ENCODE data around the gene TNIP3.

The TNIP3 gene

GRCh38 chr4:121192013-121192412, 27.9 kb upstream of the TNIP3 start:
- H3K36me3 ChIP-seq (ENCODE audit: control insufficient read depth, insufficient read depth, low read length): no peaks in the 10 kb centered on the region
- no peak overlapping the region for H3K27ac ChIP-seq (ENCODE audit: low read depth, low read length, severe bottlenecking)
- H3K4me1 ChIP-seq (ENCODE audit: control insufficient read depth, insufficient read depth, low read length, poor library complexity, severe bottlenecking): no peaks in the 10 kb centered on the region
- no peak overlapping the region for H3K4me3 ChIP-seq (ENCODE audit: extremely low read depth, insufficient read depth, low read length, poor library complexity, severe bottlenecking)
- 83 to 87% methylated on average over 10 of the region's 11 CpGs for WGBS, 2 experiments (ENCODE audit: insufficient coverage in 2 of 2)
- no peaks in the 10 kb centered on the region for H3K9me3 ChIP-seq (ENCODE audit: control insufficient read depth, low read length)

- no peak overlapping the region for H3K4me3 ChIP-seq (ENCODE audit: extremely low read depth, insufficient read depth, low read length, poor library complexity, severe bottlenecking)
- H3K4me1 ChIP-seq (ENCODE audit: control insufficient read depth, insufficient read depth, low read length, poor library complexity, severe bottlenecking): no peaks in the 10 kb centered on the region
- no CpG with 5 or more reads among the region's 1 CpG for WGBS, 2 experiments (ENCODE audit: insufficient coverage in 2 of 2)
- no peaks in the 10 kb centered on the region for H3K9me3 ChIP-seq (ENCODE audit: control insufficient read depth, low read length)
- no peaks in the 10 kb centered on the region for H3K36me3 ChIP-seq (ENCODE audit: control insufficient read depth, insufficient read depth, low read length)
- no peak overlapping the region for H3K27ac ChIP-seq (ENCODE audit: low read depth, low read length, severe bottlenecking)
These were observed 27.2 kb upstream of the TNIP3 start for GRCh38 chr4:121191361-121191760.

DNA sequence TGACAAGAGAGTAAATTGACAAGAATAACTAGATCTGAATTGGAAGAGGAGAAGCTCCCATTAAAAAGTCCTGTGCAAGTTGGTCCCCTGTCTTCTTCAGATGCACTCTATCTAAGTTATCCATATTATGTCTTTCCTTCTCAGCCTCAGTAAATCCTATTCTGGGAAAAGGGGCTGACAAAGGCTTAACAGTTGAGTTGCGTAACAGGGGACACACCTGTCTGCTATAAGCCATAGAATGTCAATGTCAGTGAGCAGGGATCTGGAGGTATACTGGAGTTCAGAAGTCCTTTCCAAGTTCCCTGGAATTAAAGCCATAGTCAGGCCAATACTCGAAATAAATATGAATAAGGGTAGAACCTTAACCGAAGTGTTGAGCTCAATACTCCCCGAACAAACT, 26.3 kb upstream of the TNIP3 start:
- no peaks in the 10 kb centered on the region for H3K36me3 ChIP-seq (ENCODE audit: control insufficient read depth, insufficient read depth, low read length)
- 91 to 100% methylated on average over 2 to 3 of the region's 4 CpGs for WGBS, 2 experiments (ENCODE audit: insufficient coverage in 2 of 2)
- H3K27ac ChIP-seq (ENCODE audit: low read depth, low read length, severe bottlenecking): no peak overlapping the region
- no peaks in the 10 kb centered on the region for H3K4me1 ChIP-seq (ENCODE audit: control insufficient read depth, insufficient read depth, low read length, poor library complexity, severe bottlenecking)
- no peaks in the 10 kb centered on the region for H3K9me3 ChIP-seq (ENCODE audit: control insufficient read depth, low read length)
- H3K4me3 ChIP-seq (ENCODE audit: extremely low read depth, insufficient read depth, low read length, poor library complexity, severe bottlenecking): no peak overlapping the region

- no peaks in the 10 kb centered on the region for H3K4me1 ChIP-seq (ENCODE audit: control insufficient read depth, insufficient read depth, low read length, poor library complexity, severe bottlenecking)
- no peaks in the 10 kb centered on the region for H3K9me3 ChIP-seq (ENCODE audit: control insufficient read depth, low read length)
- WGBS, 2 experiments (ENCODE audit: insufficient coverage in 2 of 2): 80 to 83% methylated on average over 1 to 2 of the region's 3 CpGs
- no peaks in the 10 kb centered on the region for H3K36me3 ChIP-seq (ENCODE audit: control insufficient read depth, insufficient read depth, low read length)
- no peak overlapping the region for H3K27ac ChIP-seq (ENCODE audit: low read depth, low read length, severe bottlenecking)
- no peak overlapping the region for H3K4me3 ChIP-seq (ENCODE audit: extremely low read depth, insufficient read depth, low read length, poor library complexity, severe bottlenecking)
These were observed 25.4 kb upstream of the TNIP3 start for GRCh38 chr4:121189326-121190215.

DNA sequence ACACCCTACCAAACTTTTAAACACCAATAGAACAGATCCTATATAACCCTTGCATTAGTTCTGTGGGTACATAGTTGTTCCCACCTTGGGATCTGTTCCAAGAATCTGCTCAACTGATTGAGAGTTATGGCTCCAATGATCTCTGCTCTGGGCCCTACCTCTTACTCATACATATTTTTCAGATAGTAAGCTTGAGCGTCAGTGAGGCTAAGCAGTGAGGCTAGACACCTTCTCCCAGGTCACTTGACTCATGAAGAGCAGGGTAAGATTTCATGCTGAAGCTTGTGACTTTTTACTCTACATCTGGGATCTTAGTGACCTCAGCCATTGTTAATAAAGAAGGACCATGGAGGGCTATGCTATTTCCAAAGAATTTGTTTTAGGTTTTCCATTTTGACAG, 23.1 kb upstream of the TNIP3 start:
- Histone ChIP-seq H3K27ac (ENCODE audit: low read depth, low read length, severe bottlenecking) (no peak overlapping the region), H3K9me3 (ENCODE audit: control insufficient read depth, low read length) (peaks cover 5% of the 10 kb centered on the region)

GRCh38 chr4:121185960-121186359, 21.8 kb upstream of the TNIP3 start:
- Histone ChIP-seq H3K27ac (ENCODE audit: low read depth, low read length, severe bottlenecking) (no peak overlapping the region), H3K36me3 (ENCODE audit: control insufficient read depth, insufficient read depth, low read length) (no peaks in the 10 kb centered on the region), H3K4me1 (ENCODE audit: control insufficient read depth, insufficient read depth, low read length, poor library complexity, severe bottlenecking) (no peaks in the 10 kb centered on the region), H3K4me3 (ENCODE audit: extremely low read depth, insufficient read depth, low read length, poor library complexity, severe bottlenecking) (no peak overlapping the region), H3K9me3 (ENCODE audit: control insufficient read depth, low read length) (peaks cover 5% of the 10 kb centered on the region)
- WGBS, 2 experiments (ENCODE audit: insufficient coverage in 2 of 2): 78 to 96% methylated on average over 8 to 10 of the region's 10 CpGs

More for the DNA sequence above, 23.1 kb upstream of the TNIP3 start:
- Histone ChIP-seq H3K4me3 (ENCODE audit: extremely low read depth, insufficient read depth, low read length, poor library complexity, severe bottlenecking) (no peak overlapping the region), H3K4me1 (ENCODE audit: control insufficient read depth, insufficient read depth, low read length, poor library complexity, severe bottlenecking) (no peaks in the 10 kb centered on the region), H3K36me3 (ENCODE audit: control insufficient read depth, insufficient read depth, low read length) (no peaks in the 10 kb centered on the region)
- 100% methylated on average over 1 of the region's 1 CpG; no CpG with 5 or more reads in 1 of the 2 experiments for WGBS, 2 experiments (ENCODE audit: insufficient coverage in 2 of 2)

DNA sequence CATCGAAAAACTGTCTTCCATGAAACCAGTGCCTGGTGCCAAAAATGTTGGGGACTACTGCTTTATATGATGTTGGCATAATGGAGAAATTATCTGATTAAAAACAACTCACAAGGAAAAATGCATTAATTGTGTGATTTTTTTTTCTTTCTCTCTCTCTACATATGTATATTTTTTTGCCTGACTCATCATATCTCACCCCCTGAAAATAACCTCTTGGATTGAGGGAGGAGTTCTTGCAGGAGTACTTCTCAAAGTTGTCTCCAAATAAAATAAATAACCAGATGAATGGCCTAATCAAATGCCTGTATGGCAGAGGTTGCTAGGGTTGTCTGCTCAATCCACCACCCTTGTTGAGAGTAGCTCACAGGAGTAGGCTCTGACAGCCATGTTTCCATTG, 19.9 kb upstream of the TNIP3 start:
- Histone ChIP-seq H3K9me3 (ENCODE audit: control insufficient read depth, low read length) (peaks cover 5% of the 10 kb centered on the region), H3K36me3 (ENCODE audit: control insufficient read depth, insufficient read depth, low read length) (no peaks in the 10 kb centered on the region), H3K27ac (ENCODE audit: low read depth, low read length, severe bottlenecking) (no peak overlapping the region), H3K4me3 (ENCODE audit: extremely low read depth, insufficient read depth, low read length, poor library complexity, severe bottlenecking) (no peak overlapping the region), H3K4me1 (ENCODE audit: control insufficient read depth, insufficient read depth, low read length, poor library complexity, severe bottlenecking) (no peaks in the 10 kb centered on the region)
- WGBS, 2 experiments (ENCODE audit: insufficient coverage in 2 of 2): no CpG with 5 or more reads among the region's 1 CpG

DNA sequence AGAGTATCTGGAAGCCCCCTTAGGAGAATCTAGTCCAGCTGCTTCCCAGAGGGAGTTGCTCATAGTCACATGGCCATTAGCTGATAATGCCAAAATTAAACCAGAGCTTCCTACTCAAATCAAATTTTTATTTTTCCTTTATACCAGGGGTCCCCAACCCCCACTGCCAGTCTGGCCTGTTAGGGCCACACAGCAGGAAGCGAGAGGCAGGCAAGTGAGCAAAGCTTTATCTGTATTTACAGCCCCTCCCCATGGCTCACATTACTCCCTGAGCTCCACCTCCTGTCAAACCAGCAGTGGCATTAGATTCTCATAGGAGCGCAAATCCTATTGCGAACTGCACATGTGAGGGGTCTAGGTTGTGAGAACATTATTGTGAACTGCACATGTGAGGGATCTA, 19.2 kb upstream of the TNIP3 start:
- Histone ChIP-seq H3K4me1 (ENCODE audit: control insufficient read depth, insufficient read depth, low read length, poor library complexity, severe bottlenecking) (no peaks in the 10 kb centered on the region), H3K27ac (ENCODE audit: low read depth, low read length, severe bottlenecking) (no peak overlapping the region), H3K9me3 (ENCODE audit: control insufficient read depth, low read length) (peaks cover 5% of the 10 kb centered on the region), H3K36me3 (ENCODE audit: control insufficient read depth, insufficient read depth, low read length) (no peaks in the 10 kb centered on the region), H3K4me3 (ENCODE audit: extremely low read depth, insufficient read depth, low read length, poor library complexity, severe bottlenecking) (no peak overlapping the region)
- 90 to 100% methylated on average over 1 to 3 of the region's 3 CpGs for WGBS, 2 experiments (ENCODE audit: insufficient coverage in 2 of 2)

GRCh38 chr4:121182296-121182695, 18.2 kb upstream of the TNIP3 start:
- Histone ChIP-seq H3K27ac (ENCODE audit: low read depth, low read length, severe bottlenecking) (no peak overlapping the region), H3K4me1 (ENCODE audit: control insufficient read depth, insufficient read depth, low read length, poor library complexity, severe bottlenecking) (no peaks in the 10 kb centered on the region), H3K36me3 (ENCODE audit: control insufficient read depth, insufficient read depth, low read length) (no peaks in the 10 kb centered on the region), H3K9me3 (ENCODE audit: control insufficient read depth, low read length) (peaks cover 5% of the 10 kb centered on the region), H3K4me3 (ENCODE audit: extremely low read depth, insufficient read depth, low read length, poor library complexity, severe bottlenecking) (no peak overlapping the region)
- WGBS, 2 experiments (ENCODE audit: insufficient coverage in 2 of 2): 86 to 88% methylated on average over 3 of the region's 3 CpGs

GRCh38 chr4:121181493-121181892, 17.4 kb upstream of the TNIP3 start:
- H3K36me3 ChIP-seq (ENCODE audit: control insufficient read depth, insufficient read depth, low read length): no peaks in the 10 kb centered on the region
- WGBS, 2 experiments (ENCODE audit: insufficient coverage in 2 of 2): 89 to 100% methylated on average over 1 of the region's 1 CpG

DNA sequence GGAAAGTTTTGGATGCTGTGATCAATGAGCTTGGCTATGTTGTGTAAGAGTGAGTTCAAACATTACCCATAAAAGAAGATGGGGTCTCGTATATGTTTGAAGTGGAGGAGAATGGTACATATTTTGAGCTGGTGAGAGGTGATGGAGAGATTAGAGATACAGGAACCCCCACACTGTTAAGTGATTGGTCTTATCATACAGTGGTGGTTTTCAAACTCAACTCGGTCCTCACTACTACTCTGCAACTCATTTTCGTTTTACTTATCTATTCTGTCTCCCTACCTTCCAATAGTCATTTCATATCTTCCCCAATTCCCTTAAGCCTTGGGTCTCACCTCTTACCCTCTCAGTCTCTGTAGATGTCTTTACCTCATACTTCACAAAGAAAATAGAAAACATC, 16.4 kb upstream of the TNIP3 start:
- no peak overlapping the region for H3K27ac ChIP-seq (ENCODE audit: low read depth, low read length, severe bottlenecking)
- H3K36me3 ChIP-seq (ENCODE audit: control insufficient read depth, insufficient read depth, low read length): no peaks in the 10 kb centered on the region
- peaks cover 5% of the 10 kb centered on the region for H3K9me3 ChIP-seq (ENCODE audit: control insufficient read depth, low read length)
- H3K4me1 ChIP-seq (ENCODE audit: control insufficient read depth, insufficient read depth, low read length, poor library complexity, severe bottlenecking): no peaks in the 10 kb centered on the region
- 69 to 100% methylated on average over 2 of the region's 3 CpGs for WGBS, 2 experiments (ENCODE audit: insufficient coverage in 2 of 2)
- no peak overlapping the region for H3K4me3 ChIP-seq (ENCODE audit: extremely low read depth, insufficient read depth, low read length, poor library complexity, severe bottlenecking)

More at GRCh38 chr4:121181493-121181892, 17.4 kb upstream of the TNIP3 start:
- Histone ChIP-seq H3K27ac (ENCODE audit: low read depth, low read length, severe bottlenecking) (no peak overlapping the region), H3K9me3 (ENCODE audit: control insufficient read depth, low read length) (peaks cover 5% of the 10 kb centered on the region), H3K4me1 (ENCODE audit: control insufficient read depth, insufficient read depth, low read length, poor library complexity, severe bottlenecking) (no peaks in the 10 kb centered on the region), H3K4me3 (ENCODE audit: extremely low read depth, insufficient read depth, low read length, poor library complexity, severe bottlenecking) (no peak overlapping the region)

Measured in mesodermal cell (in vitro differentiated cells).